HG03095 (cell line): ENCODE data around the gene RNF115.
A peak's percentile ranks its signal among the peaks of the same experiment; 100 is the strongest.

ENCODE experiments used
- ATAC-seq: cut with Tn5 transposase; IDR thresholded peaks from one replicate; pipeline ENCODE4 v1.9.1; 2021; ENCODE audit warnings: moderate library complexity; ENCODE audit not compliant: unreplicated experiment

The RNF115 gene

GRCh38 chr1:145707183-145707867 is 116.6 kb downstream of the RNF115 start, which contains the start of gene PDZK1:
Gene PDZK1 (minus strand): TSS chr1:145707368. CDS start chr1:145688021, 19,347 bp downstream.
- ATAC-seq, result no peak

- ATAC-seq, result no peak
These were observed 117.7 kb downstream of the RNF115 start for GRCh38 chr1:145706086-145706664.

- no peak for ATAC-seq
These were observed 118.3 kb downstream of the RNF115 start for GRCh38 chr1:145705622-145706021.

GRCh38 chr1:145702826-145703225 is 121.1 kb downstream of the RNF115 start:
- no peak for ATAC-seq

GRCh38 chr1:145702052-145702451 is 121.8 kb downstream of the RNF115 start:
- ATAC-seq, result no peak

- ATAC-seq, result no peak
These were observed 122.5 kb downstream of the RNF115 start for GRCh38 chr1:145701306-145701862.

GRCh38 chr1:145696630-145696960 is 127.3 kb downstream of the RNF115 start:
- ATAC-seq, result no peak

- ATAC-seq, result no peak
These were observed 127.9 kb downstream of the RNF115 start for GRCh38 chr1:145695821-145696629.

- no peak for ATAC-seq
These were observed 131.0 kb downstream of the RNF115 start for GRCh38 chr1:145692785-145693443.

- peak; percentile 69 for ATAC-seq
These were observed 133.0 kb downstream of the RNF115 start for GRCh38 chr1:145690587-145691558.

- no peak for ATAC-seq
These were observed 134.0 kb downstream of the RNF115 start for GRCh38 chr1:145689922-145690321.

- no peak for ATAC-seq
These were observed 135.0 kb downstream of the RNF115 start for GRCh38 chr1:145688924-145689323.
